CD14-positive monocyte (primary cell): ENCODE results near the gene CCDC40. TPM values are rescaled to one million over a fixed set of nuclear protein-coding genes. Genes with fewer than 3 reads are reported as not detected.

Experiments
- DNase-seq, 3 donors: peaks; one replicate each; pipeline ENCODE4 v3.0.0-alpha.2; 2011 to 2022
- H2AFZ ChIP-seq: 2 replicates; pipeline ENCODE4 v1.6.0; 2012; ENCODE audit warnings: mild to moderate bottlenecking, low read depth, low read length, inconsistent platforms; ENCODE audit not compliant: insufficient read depth, poor library complexity, severe bottlenecking
- H3K27ac ChIP-seq, 2 donors: 1 replicate in 1 of 2; 2 replicates in 1 of 2; pipeline ENCODE4 v1.5.1; 2012 to 2013; ENCODE audit warnings: low read length in 2 of 2, control low read depth in 1 of 2, inconsistent platforms in 1 of 2, low read depth in 1 of 2, mild to moderate bottlenecking in 1 of 2
- H3K27me3 ChIP-seq, 2 donors: one replicate each; pipeline versions ENCODE4 v1.6.0 to v1.6.1; 2011 to 2013; ENCODE audit warnings: low read length in 2 of 2; ENCODE audit not compliant: control insufficient read depth in 2 of 2, insufficient read depth in 2 of 2
- H3K36me3 ChIP-seq, 2 donors: replicated peaks in 1 of 2; 1 replicate in 1 of 2; 2 replicates in 1 of 2; pipeline versions ENCODE4 v1.5.1 to v1.6.1; 2012 to 2013; ENCODE audit warnings: low read length in 2 of 2, control low read depth in 1 of 2, inconsistent platforms in 1 of 2, mild to moderate bottlenecking in 1 of 2; ENCODE audit not compliant: insufficient read depth in 2 of 2, control insufficient read depth in 1 of 2
- H3K4me1 ChIP-seq, 2 donors: 1 replicate in 1 of 2; 2 replicates in 1 of 2; pipeline versions ENCODE4 v1.5.1 to v1.6.1; 2012 to 2013; ENCODE audit warnings: low read length in 2 of 2, control low read depth in 1 of 2, inconsistent platforms in 1 of 2, mild to moderate bottlenecking in 1 of 2, moderate library complexity in 1 of 2; ENCODE audit not compliant: insufficient read depth in 2 of 2, control insufficient read depth in 1 of 2
- H3K4me2 ChIP-seq: replicated peaks from 2 replicates; pipeline ENCODE3; 2012; ENCODE audit warnings: low read length, moderate library complexity, mild to moderate bottlenecking; ENCODE audit not compliant: poor library complexity, severe bottlenecking; ENCODE audit errors: extremely low read depth
- H3K4me3 ChIP-seq, 3 experiments: fragments of 200-600 bp in 1 of 3; sonication (generic) in 1 of 3; replicated peaks in 1 of 3; 1 replicate in 2 of 3; 2 replicates in 1 of 3; pipeline ENCODE4 v1.5.1; 2011 to 2013; ENCODE audit warnings: low read length in 3 of 3, mild to moderate bottlenecking in 3 of 3, control low read depth in 2 of 3, low read depth in 2 of 3, inconsistent platforms in 1 of 3, moderate library complexity in 1 of 3
- H3K79me2 ChIP-seq: 2 replicates; pipeline ENCODE4 v1.6.0; 2012; ENCODE audit warnings: mild to moderate bottlenecking, control low read depth, inconsistent platforms, low read length, moderate library complexity; ENCODE audit not compliant: insufficient read depth
- H3K9ac ChIP-seq: 2 replicates; pipeline ENCODE4 v1.6.0; 2017; ENCODE audit warnings: low read length, mild to moderate bottlenecking; ENCODE audit not compliant: insufficient read depth, poor library complexity, severe bottlenecking
- H3K9me3 ChIP-seq, 2 donors: replicated peaks in 1 of 2; 1 replicate in 1 of 2; 2 replicates in 1 of 2; pipeline versions ENCODE4 v1.5.1 to v1.6.1; 2012 to 2013; ENCODE audit warnings: low read length in 2 of 2, control low read depth in 1 of 2; ENCODE audit not compliant: control insufficient read depth in 1 of 2, insufficient read depth in 1 of 2
- H4K20me1 ChIP-seq: 2 replicates; pipeline ENCODE4 v1.6.0; 2012; ENCODE audit warnings: mild to moderate bottlenecking, low read length, control low read depth, moderate library complexity; ENCODE audit not compliant: insufficient read depth
- H3K27ac Mint-ChIP-seq, 7 donors: one replicate each; pipeline ENCODE4 v1.8.0; 2020; ENCODE audit warnings: mild to moderate bottlenecking in 7 of 7, mixed read lengths in 7 of 7, moderate library complexity in 6 of 7, inconsistent platforms in 2 of 7
- H3K27me3 Mint-ChIP-seq, 3 donors: one replicate each; pipeline ENCODE4 v1.8.0; 2021 to 2022; ENCODE audit warnings: low read depth in 3 of 3, mild to moderate bottlenecking in 3 of 3, mixed read lengths in 3 of 3, moderate library complexity in 3 of 3, inconsistent platforms in 1 of 3
- H3K36me3 Mint-ChIP-seq, 2 donors: one replicate each; pipeline ENCODE4 v1.8.0; 2020; ENCODE audit warnings: mixed read lengths in 2 of 2, inconsistent platforms in 1 of 2, mild to moderate bottlenecking in 1 of 2
- H3K4me1 Mint-ChIP-seq: one replicate; pipeline ENCODE4 v1.8.0; 2020; ENCODE audit warnings: mild to moderate bottlenecking, mixed read lengths
- H3K4me3 Mint-ChIP-seq, 2 donors: one replicate each; pipeline ENCODE4 v1.8.0; 2020; ENCODE audit warnings: mild to moderate bottlenecking in 2 of 2, mixed read lengths in 2 of 2, moderate library complexity in 1 of 2
- H3K9me3 Mint-ChIP-seq, 7 donors: one replicate each; pipeline ENCODE4 v1.8.0; 2020 to 2022; ENCODE audit warnings: mixed read lengths in 7 of 7, mild to moderate bottlenecking in 6 of 7, moderate library complexity in 6 of 7, inconsistent platforms in 2 of 7
- WGBS: methylation state at CpG from one replicate; pipeline ENCODE4 v1.1.5; 2013; ENCODE audit warnings: missing lambda C conversion rate; ENCODE audit not compliant: insufficient coverage; 5-methylcytosine and 5-hydroxymethylcytosine counted together
- intact Hi-C, 2 donors: fragments of 100-400 bp; cut with micrococcal nuclease; formaldehyde crosslinking; loops; one replicate each; pipeline versions ENCODE4 v1.15.0 to v1.15.1; 2023
- polyA plus RNA-seq, 3 donors: library from polyadenylated mRNA; depleted of rRNA in 1 of 3; unstranded in 2 of 3; stranded (reverse) in 1 of 3; fragments of 300-500 nt in 2 of 3; fragments of >200 nt in 1 of 3; fragmentation: Illumina TruSeq in 2 of 3; gene quantifications; 1 replicate in 2 of 3; 2 replicates in 1 of 3; pipeline ENCODE4 v1.2.3, GENCODE V29; 2012 to 2021
- TF ChIP-seq, protein P1 (sequence below): fragments of 200-600 bp; IDR thresholded peaks from one replicate; pipeline ENCODE4 v1.8.0; 2022; ENCODE audit warnings: antibody characterized with exemption, mild to moderate bottlenecking

The CCDC40 gene
- polyA plus RNA-seq, 3 donors, result 0.21 to 0.27 TPM; not detected in 1

DNA sequence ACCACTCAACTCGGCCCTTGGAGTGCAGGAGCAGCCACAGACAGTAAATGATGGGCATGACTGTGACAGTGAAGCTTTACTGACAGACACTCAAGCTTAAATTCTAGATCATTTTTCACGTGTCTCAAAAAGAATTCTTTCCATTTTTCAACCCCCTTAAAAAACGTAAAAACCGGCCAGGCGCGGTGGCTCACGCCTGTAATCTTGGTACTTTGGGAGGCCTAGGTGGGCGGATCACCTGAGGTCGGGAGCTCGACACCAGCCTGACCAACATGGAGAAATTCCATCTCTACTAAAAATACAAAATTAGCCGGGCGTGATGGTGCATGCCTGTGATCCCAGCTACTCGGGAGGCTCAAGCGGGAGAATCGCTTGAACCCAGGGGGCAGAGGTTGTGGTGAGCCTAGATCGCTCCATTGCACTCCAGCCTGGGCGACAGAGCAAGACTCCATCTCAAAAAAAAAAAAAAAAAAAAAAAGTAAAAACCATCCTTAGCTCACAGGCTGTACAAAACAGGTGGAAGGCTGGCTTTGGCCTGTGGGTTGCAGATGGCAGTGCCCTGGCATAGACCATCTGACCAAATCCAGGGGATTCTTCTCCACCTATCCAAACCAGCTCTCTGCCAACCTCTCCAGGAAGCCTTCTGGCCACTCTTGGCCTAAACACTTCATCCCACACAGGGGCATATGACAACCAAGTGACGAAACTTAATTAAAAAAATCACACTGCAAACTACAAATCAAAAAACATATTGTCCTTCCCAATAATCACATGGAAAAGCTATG is 19.0 kb upstream of the CCDC40 start:
- no peak for DNase-seq
- no peak overlapping the region for H3K27ac Mint-ChIP-seq
- H3K4me3 ChIP-seq, result no peak overlapping the region
- no peak overlapping the region for H3K27ac ChIP-seq
- H3K9me3 Mint-ChIP-seq, result peaks cover 0 to 10% (median 5%) of the 10 kb centered on the region in 7 donors
- H3K9me3 ChIP-seq, result peaks cover 0 to 5% of the 10 kb centered on the region in 2 donors
- H3K4me3 Mint-ChIP-seq, result no peak overlapping the region
- H3K36me3 ChIP-seq, result no peaks in the 10 kb centered on the region
- H3K79me2 ChIP-seq, result no peaks in the 10 kb centered on the region
- TF ChIP-seq, protein P1, sequence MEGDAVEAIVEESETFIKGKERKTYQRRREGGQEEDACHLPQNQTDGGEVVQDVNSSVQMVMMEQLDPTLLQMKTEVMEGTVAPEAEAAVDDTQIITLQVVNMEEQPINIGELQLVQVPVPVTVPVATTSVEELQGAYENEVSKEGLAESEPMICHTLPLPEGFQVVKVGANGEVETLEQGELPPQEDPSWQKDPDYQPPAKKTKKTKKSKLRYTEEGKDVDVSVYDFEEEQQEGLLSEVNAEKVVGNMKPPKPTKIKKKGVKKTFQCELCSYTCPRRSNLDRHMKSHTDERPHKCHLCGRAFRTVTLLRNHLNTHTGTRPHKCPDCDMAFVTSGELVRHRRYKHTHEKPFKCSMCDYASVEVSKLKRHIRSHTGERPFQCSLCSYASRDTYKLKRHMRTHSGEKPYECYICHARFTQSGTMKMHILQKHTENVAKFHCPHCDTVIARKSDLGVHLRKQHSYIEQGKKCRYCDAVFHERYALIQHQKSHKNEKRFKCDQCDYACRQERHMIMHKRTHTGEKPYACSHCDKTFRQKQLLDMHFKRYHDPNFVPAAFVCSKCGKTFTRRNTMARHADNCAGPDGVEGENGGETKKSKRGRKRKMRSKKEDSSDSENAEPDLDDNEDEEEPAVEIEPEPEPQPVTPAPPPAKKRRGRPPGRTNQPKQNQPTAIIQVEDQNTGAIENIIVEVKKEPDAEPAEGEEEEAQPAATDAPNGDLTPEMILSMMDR, result no peak
- 95% methylated on average over 4 of the region's 18 CpGs for WGBS
- no peak overlapping the region for H3K9ac ChIP-seq
- no peaks in the 10 kb centered on the region for H3K27me3 ChIP-seq
- H3K27me3 Mint-ChIP-seq, result peaks cover 0 to 1% (median 1%) of the 10 kb centered on the region in 3 donors
- no peaks in the 10 kb centered on the region for H3K4me1 Mint-ChIP-seq
- no peaks in the 10 kb centered on the region for H3K4me1 ChIP-seq
- no peak overlapping the region for H3K4me2 ChIP-seq
- no peaks in the 10 kb centered on the region for H4K20me1 ChIP-seq
- no peak overlapping the region for H2AFZ ChIP-seq
- no peaks in the 10 kb centered on the region for H3K36me3 Mint-ChIP-seq
- intact Hi-C loops, result no loop called here

DNA sequence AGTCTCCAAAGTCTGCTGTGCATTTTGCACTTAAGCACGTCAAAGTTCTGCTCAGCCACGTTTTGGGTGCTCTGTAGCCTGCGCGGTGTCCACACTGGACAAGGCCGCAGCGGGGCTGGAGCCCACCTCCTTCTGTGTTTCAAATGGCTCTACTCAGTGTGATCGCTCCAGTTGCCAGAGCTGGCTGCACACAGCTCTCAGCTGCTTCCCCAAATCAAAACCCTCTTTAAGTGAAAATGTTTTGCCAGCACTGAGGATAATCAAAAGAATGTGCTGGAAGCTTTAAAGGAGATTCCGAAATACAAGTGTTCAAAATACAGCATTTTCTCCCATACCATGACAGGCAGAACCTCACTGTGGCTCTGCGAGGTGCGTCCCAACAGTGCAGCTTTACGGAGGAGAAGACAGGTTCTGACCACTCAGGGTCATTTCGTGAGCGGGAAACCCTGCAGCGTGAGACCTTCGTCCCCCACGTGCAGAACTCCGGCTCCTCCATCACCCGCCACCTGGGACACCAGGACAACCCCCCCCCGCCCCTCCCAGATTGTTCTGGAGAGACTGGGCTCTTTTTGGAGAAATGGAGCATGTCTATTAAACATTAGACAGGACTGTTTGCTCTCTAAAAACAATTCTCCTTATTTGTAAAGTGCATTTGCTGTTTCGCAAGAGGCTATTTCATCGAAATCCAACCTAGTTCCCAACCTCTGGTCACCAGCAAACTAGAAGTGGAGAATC is 17.4 kb upstream of the CCDC40 start:
- H3K27ac Mint-ChIP-seq, result no peak overlapping the region
- Histone ChIP-seq H2AFZ (no peak overlapping the region), H3K9me3 (peaks cover 0 to 5% of the 10 kb centered on the region in 2 donors), H3K4me1 (no peaks in the 10 kb centered on the region), H3K9ac (no peak overlapping the region), H3K27me3 (no peaks in the 10 kb centered on the region), H4K20me1 (no peaks in the 10 kb centered on the region), H3K36me3 (no peaks in the 10 kb centered on the region), H3K27ac (no peak overlapping the region), H3K4me3 (no peak overlapping the region), H3K79me2 (no peaks in the 10 kb centered on the region), H3K4me2 (no peak overlapping the region)
- H3K27me3 Mint-ChIP-seq, result peaks cover 0 to 1% (median 0%) of the 10 kb centered on the region in 3 donors
- H3K4me3 Mint-ChIP-seq, result no peak overlapping the region
- 99% methylated on average over 8 of the region's 21 CpGs for WGBS
- intact Hi-C loops, result no loop called here
- no peaks in the 10 kb centered on the region for H3K36me3 Mint-ChIP-seq
- DNase-seq, result no peak
- peaks cover 0 to 7% (median 4%) of the 10 kb centered on the region in 7 donors for H3K9me3 Mint-ChIP-seq
- H3K4me1 Mint-ChIP-seq, result no peaks in the 10 kb centered on the region
- TF ChIP-seq, protein P1, result no peak
